Fibroblast of the aortic adventitia (primary cell): Measurements from ENCODE around the gene HS3ST2. TPM values are rescaled to one million over a fixed set of nuclear protein-coding genes. Genes with fewer than 3 reads are reported as not detected.

Experiments used
- DNase-seq: peaks from one replicate; pipeline ENCODE4 v3.0.0-alpha.2; 2010; ENCODE audit warnings: low read depth
- H3K4me3 ChIP-seq: 2 replicates; pipeline ENCODE4 v1.5.1; 2011; ENCODE audit warnings: low read depth, mild to moderate bottlenecking, control low read depth, low read length, moderate library complexity
- total RNA-seq: library from RNA; depleted of rRNA; stranded (reverse); fragments of >200 nt; gene quantifications from 2 replicates; pipeline ENCODE4 v1.2.3, GENCODE V29; 2012; ENCODE audit warnings: low replicate concordance
- TF ChIP-seq, protein P1 (sequence below): IDR thresholded peaks from 2 replicates; pipeline ENCODE4 v1.5.1; 2011; ENCODE audit warnings: mild to moderate bottlenecking, low read length, control low read depth, inconsistent platforms; ENCODE audit not compliant: insufficient read depth

The HS3ST2 gene
- not detected in 2 replicates for total RNA-seq

DNA sequence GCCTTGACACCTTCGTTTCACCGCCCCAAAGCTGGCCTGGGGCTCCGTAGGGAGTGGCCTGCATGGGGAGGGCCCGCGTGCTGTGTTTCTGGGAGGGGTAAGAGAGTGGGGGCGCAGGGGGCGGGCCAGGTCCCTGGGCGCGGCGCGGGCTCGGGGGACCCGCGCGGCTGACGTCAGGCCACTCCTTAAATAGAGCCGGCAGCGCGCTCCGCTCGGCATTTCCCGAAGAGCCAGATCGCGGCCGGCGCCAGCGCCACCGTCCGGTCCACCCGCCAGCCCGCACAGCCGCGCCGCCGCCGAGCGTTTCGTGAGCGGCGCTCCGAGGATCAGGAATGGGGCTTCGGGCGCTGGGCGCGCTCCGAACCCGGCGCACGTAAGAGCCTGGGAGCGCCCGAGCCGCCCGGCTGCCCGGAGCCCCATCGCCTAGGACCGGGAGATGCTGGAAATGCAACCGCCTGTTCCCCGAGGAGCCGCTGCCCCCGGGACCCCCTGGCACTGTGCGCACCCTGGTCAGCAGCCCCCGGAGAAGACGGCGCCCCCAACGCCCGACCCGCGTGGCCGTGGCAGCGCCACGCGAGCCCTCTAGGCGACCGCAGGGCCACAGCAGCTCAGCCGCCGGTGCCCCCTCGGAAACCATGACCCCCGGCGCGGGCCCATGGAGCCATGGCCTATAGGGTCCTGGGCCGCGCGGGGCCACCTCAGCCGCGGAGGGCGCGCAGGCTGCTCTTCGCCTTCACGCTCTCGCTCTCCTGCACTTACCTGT, at the start of gene HS3ST2:
Gene HS3ST2 (plus strand): TSS at position 215 of the 763 bp plus-strand sequence. CDS start 449 bp downstream, at position 664.
- TF ChIP-seq, protein P1, sequence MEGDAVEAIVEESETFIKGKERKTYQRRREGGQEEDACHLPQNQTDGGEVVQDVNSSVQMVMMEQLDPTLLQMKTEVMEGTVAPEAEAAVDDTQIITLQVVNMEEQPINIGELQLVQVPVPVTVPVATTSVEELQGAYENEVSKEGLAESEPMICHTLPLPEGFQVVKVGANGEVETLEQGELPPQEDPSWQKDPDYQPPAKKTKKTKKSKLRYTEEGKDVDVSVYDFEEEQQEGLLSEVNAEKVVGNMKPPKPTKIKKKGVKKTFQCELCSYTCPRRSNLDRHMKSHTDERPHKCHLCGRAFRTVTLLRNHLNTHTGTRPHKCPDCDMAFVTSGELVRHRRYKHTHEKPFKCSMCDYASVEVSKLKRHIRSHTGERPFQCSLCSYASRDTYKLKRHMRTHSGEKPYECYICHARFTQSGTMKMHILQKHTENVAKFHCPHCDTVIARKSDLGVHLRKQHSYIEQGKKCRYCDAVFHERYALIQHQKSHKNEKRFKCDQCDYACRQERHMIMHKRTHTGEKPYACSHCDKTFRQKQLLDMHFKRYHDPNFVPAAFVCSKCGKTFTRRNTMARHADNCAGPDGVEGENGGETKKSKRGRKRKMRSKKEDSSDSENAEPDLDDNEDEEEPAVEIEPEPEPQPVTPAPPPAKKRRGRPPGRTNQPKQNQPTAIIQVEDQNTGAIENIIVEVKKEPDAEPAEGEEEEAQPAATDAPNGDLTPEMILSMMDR: no peak
- H3K4me3 ChIP-seq: no peak within 1 kb of the TSS

DNA sequence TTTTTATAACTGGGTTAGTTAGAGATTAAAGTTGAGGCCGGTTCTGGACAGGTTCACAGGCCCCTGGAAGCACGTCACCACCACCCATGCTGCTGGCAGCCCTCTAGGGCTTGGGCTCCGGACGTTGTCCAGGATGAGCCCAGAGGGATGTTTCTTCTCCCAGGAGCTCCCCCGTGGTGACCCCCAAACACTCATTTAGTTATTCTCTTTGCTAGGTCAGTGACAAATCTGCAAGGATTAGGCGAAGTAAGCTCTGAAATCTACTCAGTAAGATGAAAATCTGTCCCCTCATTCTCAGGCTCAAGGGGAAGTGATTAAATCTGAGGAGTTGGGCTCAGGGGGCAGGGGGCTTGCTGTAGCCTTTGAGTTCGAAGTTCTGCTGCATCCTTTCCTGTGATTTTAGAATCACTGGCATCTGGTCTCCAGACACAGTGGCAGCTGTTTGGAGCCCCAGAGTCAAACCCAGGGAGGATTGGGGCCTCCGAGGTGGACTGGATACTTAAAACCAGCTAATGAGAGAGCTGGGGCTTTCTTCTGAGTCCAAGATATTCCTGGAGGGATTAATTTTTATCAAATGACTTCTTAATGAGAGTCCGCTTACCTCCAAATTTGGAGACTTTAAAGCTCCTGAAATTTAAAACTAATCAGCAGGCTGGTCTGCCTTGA, 49.2 kb upstream of the HS3ST2 start:
- no peak overlapping the region for H3K4me3 ChIP-seq
- TF ChIP-seq, protein P1: no peak
- no peak for DNase-seq

More for the DNA sequence above, at the start of gene HS3ST2:
- DNase-seq: no peak

DNA sequence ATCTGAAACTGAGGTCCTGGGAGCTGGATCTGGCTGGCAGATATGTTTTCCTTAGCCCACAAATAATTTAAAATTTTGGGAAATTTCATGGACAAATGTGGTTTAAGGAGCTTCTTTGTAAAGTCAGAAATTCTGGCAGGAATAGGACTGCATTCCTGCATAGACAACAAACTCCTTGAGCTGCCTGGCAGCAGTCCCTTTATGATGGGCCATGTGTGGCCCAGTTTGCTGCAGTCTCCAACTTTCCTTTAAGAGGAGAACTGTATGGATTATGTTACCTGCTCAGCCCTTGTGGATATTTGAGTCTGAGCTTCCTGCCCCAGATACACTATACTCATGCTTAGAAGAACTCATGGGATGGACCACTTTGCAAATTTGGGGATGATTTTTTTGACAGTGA, 48.5 kb upstream of the HS3ST2 start:
- no peak for DNase-seq
- H3K4me3 ChIP-seq: no peak overlapping the region
- TF ChIP-seq, protein P1: no peak

DNA sequence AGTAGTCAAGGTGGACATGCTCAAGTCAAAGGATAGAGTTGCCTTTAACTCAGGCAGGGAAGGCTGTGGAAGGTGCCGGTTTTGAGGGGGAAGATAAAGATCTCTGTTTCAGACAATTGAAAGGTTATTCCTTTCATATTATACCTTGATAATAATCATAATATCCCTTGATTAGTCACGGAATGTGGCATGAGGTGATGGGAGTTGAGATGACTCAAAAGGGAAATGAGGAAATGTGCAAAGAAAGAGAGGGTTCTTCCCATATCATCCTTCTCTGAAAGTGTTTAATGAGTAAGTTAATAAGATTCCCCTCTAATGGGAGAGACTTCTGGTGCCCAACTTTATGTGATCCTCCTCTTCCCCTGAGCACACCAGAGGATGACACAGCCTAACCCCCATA, 43.1 kb upstream of the HS3ST2 start:
- no peak overlapping the region for H3K4me3 ChIP-seq
- TF ChIP-seq, protein P1: no peak
- no peak for DNase-seq

DNA sequence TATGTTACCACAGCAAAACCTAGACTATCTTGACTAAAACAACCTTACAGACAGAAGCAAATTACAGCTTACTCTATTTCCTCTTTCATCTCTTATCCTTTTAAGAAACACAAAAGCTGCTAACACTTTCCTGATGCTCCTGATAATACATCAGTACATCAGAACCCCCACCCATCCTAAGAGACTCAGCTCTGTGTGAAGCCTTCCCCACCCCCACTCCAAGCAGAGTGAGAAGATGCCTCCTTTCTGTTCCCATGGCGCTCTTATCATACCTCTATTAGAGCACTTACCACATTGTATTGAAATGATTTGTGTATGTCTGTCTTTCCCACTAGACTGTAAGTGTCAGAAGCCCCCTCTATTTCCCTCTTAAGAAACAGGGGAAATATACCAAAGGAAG, 42.4 kb upstream of the HS3ST2 start:
- no peak for DNase-seq
- TF ChIP-seq, protein P1: no peak
- no peak overlapping the region for H3K4me3 ChIP-seq

DNA sequence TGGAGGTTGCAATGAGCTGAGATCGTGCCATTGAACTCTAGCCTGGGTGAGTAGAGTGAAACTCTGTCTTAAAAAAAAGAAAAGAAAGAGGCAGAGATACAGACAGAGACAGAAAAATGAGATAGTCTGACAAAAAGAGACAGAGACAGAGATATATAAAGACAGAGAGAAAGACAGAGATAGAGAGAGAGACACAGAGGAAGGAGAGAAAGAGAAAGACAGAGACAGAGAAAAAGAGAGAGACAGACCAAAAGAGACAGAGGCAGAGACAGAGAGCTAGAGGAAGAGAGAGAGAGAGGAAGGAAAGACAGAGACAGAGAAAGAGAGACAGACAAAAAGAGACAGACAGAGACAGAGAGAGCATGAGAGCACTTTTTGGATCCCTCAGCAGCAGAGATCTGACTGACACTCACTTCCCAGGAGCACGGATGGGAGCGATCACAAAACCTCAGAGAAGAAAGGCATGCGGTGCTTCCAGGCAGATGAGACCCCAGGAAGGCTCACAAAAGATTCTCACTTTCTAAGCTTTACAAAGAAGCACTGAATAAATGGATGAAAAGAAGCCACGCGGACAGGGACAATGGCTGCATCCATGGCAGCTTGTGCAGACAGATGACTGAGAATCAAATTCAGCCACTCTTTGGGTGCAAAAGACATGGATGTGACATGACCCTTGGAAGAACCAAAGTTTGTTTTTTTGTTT, 38.6 kb upstream of the HS3ST2 start:
- no peak overlapping the region for H3K4me3 ChIP-seq
- TF ChIP-seq, protein P1: no peak
- no peak for DNase-seq
